Thoracic aorta (tissue), 2 donors: ENCODE measurements around the gene S100A2. TPM values are rescaled to one million over a fixed set of nuclear protein-coding genes. Genes with fewer than 3 reads are reported as not detected.

ENCODE experiments used
- ATAC-seq: fragments of 150-250 bp; one replicate; pipeline ENCODE4 v1.8.0; 2017; ENCODE audit warnings: low read depth; ENCODE audit not compliant: insufficient number of reproducible peaks, low FRiP score
- DNase-seq: peaks from one replicate; pipeline ENCODE4 v3.0.0-alpha.2; 2020; ENCODE audit warnings: low spot score
- H3K27ac ChIP-seq, 2 donors: fragments of 200-600 bp; sonication (generic); 1 replicate in 1 of 2; 2 replicates in 1 of 2; pipeline ENCODE4 v1.5.1; 2016; ENCODE audit warnings: mild to moderate bottlenecking in 2 of 2, moderate library complexity in 2 of 2
- H3K27me3 ChIP-seq: fragments of 200-600 bp; sonication (generic); replicated peaks from 2 replicates; pipeline ENCODE4 v1.6.0; 2016; ENCODE audit warnings: mild to moderate bottlenecking; ENCODE audit not compliant: insufficient read depth
- H3K36me3 ChIP-seq: fragments of 200-600 bp; sonication (generic); one replicate; pipeline ENCODE4 v1.5.1; 2016
- H3K4me1 ChIP-seq, 2 donors: fragments of 200-600 bp; sonication (generic); 1 replicate in 1 of 2; 2 replicates in 1 of 2; pipeline versions ENCODE4 v1.5.1 to v1.6.0; 2016; ENCODE audit warnings: low read depth in 2 of 2, mild to moderate bottlenecking in 1 of 2; ENCODE audit not compliant: control insufficient read depth in 1 of 2
- H3K4me3 ChIP-seq: fragments of 200-600 bp; sonication (generic); 2 replicates; pipeline ENCODE4 v1.5.1; 2016; ENCODE audit warnings: mild to moderate bottlenecking
- H3K9me3 ChIP-seq: fragments of 200-600 bp; sonication (generic); 2 replicates; pipeline ENCODE4 v1.5.1; 2016
- total RNA-seq, 2 donors: library from RNA; depleted of rRNA; stranded (reverse); fragments of >200 nt; gene quantifications; one replicate each; pipeline versions ENCODE4 v1.1.0 to v1.2.3, GENCODE V29; 2016
- TF ChIP-seq, protein P1 (sequence below): fragments of 200-600 bp; sonication (generic); IDR thresholded peaks from one replicate; pipeline ENCODE4 v1.5.1; 2019; ENCODE audit warnings: antibody characterized with exemption

The S100A2 gene
- total RNA-seq, 2 donors from 2014 or later = 1.1 to 2.9 TPM

DNA sequence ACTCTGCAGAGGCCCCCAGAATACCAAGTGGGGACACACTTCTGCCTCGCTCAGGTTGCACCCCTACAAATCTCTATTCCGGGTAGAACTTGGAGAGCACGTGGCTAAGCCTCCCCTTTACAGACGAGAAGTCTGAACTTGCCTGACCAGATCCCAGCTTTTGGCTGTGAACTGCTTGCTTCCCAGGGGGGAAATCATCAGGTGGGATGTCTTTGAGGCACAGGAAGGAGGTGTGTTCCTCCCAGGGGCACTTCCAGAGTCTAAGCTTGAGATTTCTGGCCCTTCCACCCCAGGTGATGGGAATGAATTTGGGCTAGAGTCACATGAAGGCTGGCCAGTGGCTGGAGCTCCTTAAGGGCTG is 15.3 kb downstream of the S100A2 start:
- no peaks in the 10 kb centered on the region for H3K9me3 ChIP-seq
- H3K36me3 ChIP-seq = no peaks in the 10 kb centered on the region
- no peaks in the 10 kb centered on the region for H3K27me3 ChIP-seq
- H3K4me3 ChIP-seq = no peak overlapping the region
- peaks cover 51 to 77% of the 10 kb centered on the region in 2 donors for H3K4me1 ChIP-seq
- ATAC-seq (no peak), DNase-seq (no peak)
- H3K27ac ChIP-seq = peak overlapping the region; percentile 60 to 96
- TF ChIP-seq, protein P1, sequence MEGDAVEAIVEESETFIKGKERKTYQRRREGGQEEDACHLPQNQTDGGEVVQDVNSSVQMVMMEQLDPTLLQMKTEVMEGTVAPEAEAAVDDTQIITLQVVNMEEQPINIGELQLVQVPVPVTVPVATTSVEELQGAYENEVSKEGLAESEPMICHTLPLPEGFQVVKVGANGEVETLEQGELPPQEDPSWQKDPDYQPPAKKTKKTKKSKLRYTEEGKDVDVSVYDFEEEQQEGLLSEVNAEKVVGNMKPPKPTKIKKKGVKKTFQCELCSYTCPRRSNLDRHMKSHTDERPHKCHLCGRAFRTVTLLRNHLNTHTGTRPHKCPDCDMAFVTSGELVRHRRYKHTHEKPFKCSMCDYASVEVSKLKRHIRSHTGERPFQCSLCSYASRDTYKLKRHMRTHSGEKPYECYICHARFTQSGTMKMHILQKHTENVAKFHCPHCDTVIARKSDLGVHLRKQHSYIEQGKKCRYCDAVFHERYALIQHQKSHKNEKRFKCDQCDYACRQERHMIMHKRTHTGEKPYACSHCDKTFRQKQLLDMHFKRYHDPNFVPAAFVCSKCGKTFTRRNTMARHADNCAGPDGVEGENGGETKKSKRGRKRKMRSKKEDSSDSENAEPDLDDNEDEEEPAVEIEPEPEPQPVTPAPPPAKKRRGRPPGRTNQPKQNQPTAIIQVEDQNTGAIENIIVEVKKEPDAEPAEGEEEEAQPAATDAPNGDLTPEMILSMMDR = no peak

DNA sequence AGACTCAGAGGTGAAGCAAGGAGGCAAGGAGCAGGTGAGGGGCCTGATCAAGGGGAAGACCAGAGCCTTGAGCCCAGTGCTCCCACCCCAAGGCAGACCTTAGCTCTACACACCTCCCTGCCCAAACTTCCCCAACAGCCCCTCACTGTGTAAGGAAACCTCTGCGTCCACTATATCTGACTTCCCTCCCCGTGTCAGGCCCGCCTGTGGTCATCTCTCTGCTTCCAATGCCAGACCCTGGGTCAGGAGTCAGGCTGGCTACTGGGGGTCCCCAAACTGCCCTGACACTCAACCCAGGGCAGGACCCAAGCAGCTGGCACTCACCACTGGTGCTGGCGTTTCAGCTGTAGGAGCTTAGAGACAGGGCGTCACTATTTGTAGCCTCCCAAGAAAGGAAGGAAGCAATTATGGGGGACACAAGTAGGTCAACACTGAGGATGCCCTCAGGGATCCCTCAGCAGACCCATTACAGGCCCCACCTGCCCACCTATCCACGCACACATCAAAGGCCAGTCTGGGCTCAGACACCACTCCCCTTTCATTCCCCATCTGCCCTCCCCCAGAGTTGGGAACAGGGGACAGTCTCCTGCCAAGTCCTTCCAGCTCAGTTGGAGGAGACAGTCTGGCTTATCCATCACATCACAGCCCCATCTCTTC is 15.8 kb downstream of the S100A2 start:
- no peaks in the 10 kb centered on the region for H3K9me3 ChIP-seq
- TF ChIP-seq, protein P1 = no peak
- no peaks in the 10 kb centered on the region for H3K36me3 ChIP-seq
- no peaks in the 10 kb centered on the region for H3K27me3 ChIP-seq
- H3K4me3 ChIP-seq = no peak overlapping the region
- H3K27ac ChIP-seq = peak overlapping the region; percentile 60 to 96
- DNase-seq = no peak
- peaks cover 52 to 76% of the 10 kb centered on the region in 2 donors for H3K4me1 ChIP-seq
- no peak for ATAC-seq

DNA sequence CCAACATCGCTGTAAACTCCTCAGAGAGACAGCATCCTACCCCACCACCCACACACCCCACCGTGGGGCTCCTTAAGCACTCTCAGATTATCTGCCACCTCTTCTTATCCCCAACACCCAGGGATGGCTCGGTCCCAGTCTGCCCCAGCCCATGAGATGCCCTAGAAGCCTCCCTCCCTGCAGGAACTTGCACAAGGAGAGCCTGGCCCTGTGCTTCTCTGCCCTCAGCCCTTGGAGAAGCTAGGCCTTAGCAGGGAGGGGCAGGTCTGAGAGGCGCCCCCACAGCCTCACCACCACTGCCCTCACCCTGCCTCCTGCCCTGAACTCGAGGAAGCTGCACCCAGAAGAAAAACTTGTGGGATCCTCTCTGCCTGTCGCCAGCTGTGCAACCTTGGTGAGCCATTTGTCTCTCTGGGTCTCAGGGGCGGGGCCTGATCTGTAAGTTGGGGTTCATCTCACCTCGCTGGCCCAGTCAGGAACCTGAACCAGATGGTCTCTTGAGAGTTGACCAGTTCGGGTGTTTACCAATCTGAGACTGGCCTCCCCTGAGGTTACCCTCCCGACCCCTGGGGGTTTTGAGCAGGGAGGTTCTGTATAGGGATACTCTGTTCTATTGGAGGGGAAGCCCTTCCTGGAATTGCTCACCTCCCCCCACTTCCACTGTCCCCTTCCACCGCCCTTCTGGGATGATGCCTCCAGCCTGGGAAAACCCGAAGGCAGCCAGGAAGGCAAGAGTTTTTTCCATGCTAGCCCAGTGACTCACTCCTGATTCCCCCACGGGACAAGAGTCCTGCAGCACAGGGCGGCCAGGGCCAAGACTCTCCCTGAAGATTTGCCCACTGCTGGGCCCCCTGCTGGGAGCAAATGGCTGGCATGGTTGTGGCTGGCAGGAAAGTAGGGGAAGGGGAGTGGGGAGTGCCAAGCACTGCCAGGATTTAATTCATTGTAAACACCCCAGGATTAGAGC is 16.6 kb downstream of the S100A2 start, which contains the start of gene S100A3:
Gene S100A3 (minus strand): TSS at position 537 of the 967 bp plus-strand sequence. CDS start 773 bp downstream, outside the sequence.
- peak within 1 kb of the TSS; percentile 76 to 96 for H3K27ac ChIP-seq
- no peaks in the 10 kb centered on the region for H3K9me3 ChIP-seq
- no peaks in the 10 kb centered on the region for H3K27me3 ChIP-seq
- DNase-seq = no peak
- no peaks in the 10 kb centered on the region for H3K36me3 ChIP-seq
- H3K4me1 ChIP-seq = peaks cover 58 to 75% of the 10 kb centered on the region in 2 donors
- TF ChIP-seq, protein P1 = peak; percentile 45
- ATAC-seq = peak; percentile 75
- H3K4me3 ChIP-seq = peak within 1 kb of the TSS; percentile 15

DNA sequence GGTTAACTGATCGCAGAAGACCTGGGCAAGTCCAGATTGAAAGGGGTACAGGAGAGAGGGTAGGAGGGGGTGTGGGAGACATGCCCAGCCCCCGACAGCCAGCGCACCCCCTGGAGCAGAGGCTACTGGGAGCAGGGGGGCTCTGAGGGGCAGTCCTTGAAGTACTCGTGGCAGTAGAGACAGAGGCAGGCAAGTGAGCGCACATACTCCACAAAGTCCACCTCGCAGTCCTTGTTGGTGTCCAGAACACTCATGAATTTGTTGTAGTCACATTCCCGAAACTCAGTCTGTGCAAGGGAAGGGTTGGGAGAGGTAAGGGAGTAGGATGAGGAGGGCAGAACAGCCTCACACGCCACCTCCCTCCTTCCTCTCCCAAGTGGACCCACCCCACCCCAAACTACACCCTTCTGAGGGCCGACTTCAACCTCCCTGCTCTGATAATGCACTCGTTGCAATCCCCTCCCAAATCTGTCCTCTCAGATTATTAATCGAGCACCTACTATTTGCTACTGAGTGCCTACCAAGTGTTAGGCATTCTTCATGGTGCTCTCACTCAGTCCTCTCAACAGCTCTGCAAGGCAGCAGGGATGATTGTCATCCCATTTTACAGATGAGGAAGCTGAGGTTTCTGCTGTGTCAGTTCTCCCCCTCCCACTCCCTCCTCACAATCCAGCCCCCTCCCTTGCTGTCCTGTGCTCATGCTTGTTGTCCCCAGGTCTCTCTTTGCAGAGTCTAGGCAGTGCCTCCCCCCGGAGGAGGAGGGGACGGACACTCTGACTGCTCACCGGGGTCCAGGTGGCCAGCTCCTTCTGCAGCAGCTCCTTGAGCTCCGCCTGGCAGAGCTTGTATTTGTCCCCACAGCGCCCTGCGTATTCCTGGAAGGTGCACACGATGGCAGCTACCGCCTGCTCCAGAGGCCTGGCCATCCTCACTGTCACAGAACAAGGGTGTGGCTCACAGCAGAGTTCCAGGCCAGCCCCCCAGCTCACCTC is 17.8 kb downstream of the S100A2 start:
- H3K27ac ChIP-seq = peak overlapping the region; percentile 76 to 96
- H3K9me3 ChIP-seq = no peaks in the 10 kb centered on the region
- TF ChIP-seq, protein P1 = no peak
- H3K36me3 ChIP-seq = no peaks in the 10 kb centered on the region
- DNase-seq = no peak
- H3K27me3 ChIP-seq = no peaks in the 10 kb centered on the region
- ATAC-seq = no peak
- H3K4me3 ChIP-seq = no peak overlapping the region
- peaks cover 60 to 76% of the 10 kb centered on the region in 2 donors for H3K4me1 ChIP-seq
